Osteoblast (primary cell): Measurements from ENCODE around the gene SMARCA4. TPM values are rescaled to one million over a fixed set of nuclear protein-coding genes. Genes with fewer than 3 reads are reported as not detected.
"Not testable (repeated sequence)": the region's sequence is repeated elsewhere in the genome, so short reads cannot be mapped to it uniquely, and the experiment has no call there.

Experiments used
- DNase-seq: peaks from one replicate; pipeline ENCODE4 v3.0.0; 2011; ENCODE audit warnings: low spot score, mixed read lengths; ENCODE audit not compliant: insufficient read length; ENCODE audit errors: missing footprints
- H2AFZ ChIP-seq: 2 replicates; pipeline ENCODE4 v1.6.0; 2011; ENCODE audit warnings: mild to moderate bottlenecking, low read length
- H3K27ac ChIP-seq: 2 replicates; pipeline ENCODE4 v1.5.1; 2011; ENCODE audit warnings: mild to moderate bottlenecking, low read depth, low read length, moderate library complexity
- H3K27me3 ChIP-seq: 2 replicates; pipeline ENCODE4 v1.6.0; 2012; ENCODE audit warnings: mild to moderate bottlenecking, control low read depth, inconsistent platforms, low read length, moderate library complexity; ENCODE audit not compliant: insufficient read depth
- H3K36me3 ChIP-seq: 2 replicates; pipeline ENCODE4 v1.5.1; 2011; ENCODE audit warnings: mild to moderate bottlenecking, low read length, control low read depth, moderate library complexity; ENCODE audit not compliant: insufficient read depth
- H3K4me1 ChIP-seq: 2 replicates; pipeline ENCODE4 v1.5.1; 2011; ENCODE audit warnings: mild to moderate bottlenecking, low read length, control low read depth, moderate library complexity; ENCODE audit not compliant: insufficient read depth
- H3K4me2 ChIP-seq: 2 replicates; pipeline ENCODE4 v1.6.0; 2011; ENCODE audit warnings: mild to moderate bottlenecking, low read length; ENCODE audit not compliant: insufficient read depth
- H3K4me3 ChIP-seq: fragments of 200-600 bp; sonication (generic); 3 replicates; pipeline ENCODE4 v1.5.1; 2012; ENCODE audit warnings: mild to moderate bottlenecking, low read length, inconsistent platforms; ENCODE audit not compliant: insufficient read depth
- H3K79me2 ChIP-seq: 2 replicates; pipeline ENCODE4 v1.6.0; 2012; ENCODE audit warnings: mild to moderate bottlenecking, low read length, control low read depth, inconsistent platforms; ENCODE audit not compliant: insufficient read depth
- H3K9me3 ChIP-seq: 2 replicates; pipeline ENCODE4 v1.5.1; 2011; ENCODE audit warnings: low read depth, low read length, control low read depth
- H4K20me1 ChIP-seq: 2 replicates; pipeline ENCODE4 v1.6.0; 2012; ENCODE audit warnings: mild to moderate bottlenecking, low read length, control low read depth; ENCODE audit not compliant: insufficient read depth
- total RNA-seq: library from RNA; depleted of rRNA; stranded (reverse); fragments of >200 nt; gene quantifications from 2 replicates; pipeline ENCODE4 v1.2.3, GENCODE V29; 2012
- TF ChIP-seq, protein P1 (sequence below): IDR thresholded peaks from 2 replicates; pipeline ENCODE4 v1.5.1; 2011; ENCODE audit warnings: mild to moderate bottlenecking, low read depth, low read length, moderate library complexity; ENCODE audit errors: extremely low read depth

The SMARCA4 gene
- total RNA-seq, 1 donor: 52.8 TPM

DNA sequence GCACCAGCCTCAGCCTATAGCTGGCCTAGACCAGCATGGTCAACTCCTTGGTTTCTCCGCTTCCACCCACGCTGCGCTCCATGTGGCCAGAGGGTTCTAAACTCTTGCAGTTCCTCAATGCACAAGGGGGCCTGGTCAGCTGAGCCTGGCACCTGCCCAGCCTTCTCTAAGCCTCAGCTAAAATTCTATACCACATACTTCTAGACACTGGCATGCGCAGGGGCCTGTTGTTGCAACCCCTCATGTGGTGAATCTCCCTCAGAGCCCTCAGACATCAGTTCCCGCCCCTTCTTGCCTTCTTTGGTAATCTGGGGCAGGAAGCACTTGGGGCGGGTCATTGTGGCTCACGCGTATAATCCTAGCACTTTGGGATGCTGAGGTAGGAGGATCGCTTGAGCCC lies 108.7 kb downstream of the SMARCA4 start:
- Histone ChIP-seq H3K4me2 (no peak overlapping the region), H2AFZ (no peak overlapping the region), H3K4me3 (no peak overlapping the region), H3K27me3 (no peaks in the 10 kb centered on the region), H3K27ac (no peak overlapping the region), H3K4me1 (peaks cover 4% of the 10 kb centered on the region), H3K9me3 (peaks cover 3% of the 10 kb centered on the region), H3K79me2 (no peaks in the 10 kb centered on the region), H4K20me1 (no peaks in the 10 kb centered on the region), H3K36me3 (peaks cover 18% of the 10 kb centered on the region)
- TF ChIP-seq, protein P1, sequence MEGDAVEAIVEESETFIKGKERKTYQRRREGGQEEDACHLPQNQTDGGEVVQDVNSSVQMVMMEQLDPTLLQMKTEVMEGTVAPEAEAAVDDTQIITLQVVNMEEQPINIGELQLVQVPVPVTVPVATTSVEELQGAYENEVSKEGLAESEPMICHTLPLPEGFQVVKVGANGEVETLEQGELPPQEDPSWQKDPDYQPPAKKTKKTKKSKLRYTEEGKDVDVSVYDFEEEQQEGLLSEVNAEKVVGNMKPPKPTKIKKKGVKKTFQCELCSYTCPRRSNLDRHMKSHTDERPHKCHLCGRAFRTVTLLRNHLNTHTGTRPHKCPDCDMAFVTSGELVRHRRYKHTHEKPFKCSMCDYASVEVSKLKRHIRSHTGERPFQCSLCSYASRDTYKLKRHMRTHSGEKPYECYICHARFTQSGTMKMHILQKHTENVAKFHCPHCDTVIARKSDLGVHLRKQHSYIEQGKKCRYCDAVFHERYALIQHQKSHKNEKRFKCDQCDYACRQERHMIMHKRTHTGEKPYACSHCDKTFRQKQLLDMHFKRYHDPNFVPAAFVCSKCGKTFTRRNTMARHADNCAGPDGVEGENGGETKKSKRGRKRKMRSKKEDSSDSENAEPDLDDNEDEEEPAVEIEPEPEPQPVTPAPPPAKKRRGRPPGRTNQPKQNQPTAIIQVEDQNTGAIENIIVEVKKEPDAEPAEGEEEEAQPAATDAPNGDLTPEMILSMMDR: no peak
- no peak for DNase-seq

DNA sequence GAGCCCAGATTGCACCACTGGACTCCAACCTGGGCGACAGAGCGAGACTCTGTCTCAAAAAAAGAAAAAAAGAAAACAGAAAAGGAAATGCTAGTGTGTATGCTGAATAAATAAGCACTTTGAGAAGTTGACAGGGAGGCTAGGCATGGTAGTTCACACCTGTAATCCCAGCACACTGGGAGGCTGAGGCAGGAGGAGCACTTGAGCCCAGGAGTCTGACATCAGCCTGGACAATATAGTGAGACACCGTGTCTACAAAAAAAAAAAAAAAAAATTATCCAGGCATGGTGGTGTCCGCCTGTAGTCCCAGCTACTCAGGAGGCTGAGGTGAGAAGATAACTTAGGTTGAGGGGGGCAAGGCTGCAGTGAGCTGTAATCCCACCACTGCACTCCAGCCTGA lies 109.3 kb downstream of the SMARCA4 start:
- Histone ChIP-seq H3K27me3 (no peaks in the 10 kb centered on the region), H3K9me3 (peaks cover 3% of the 10 kb centered on the region), H3K4me3 (no peak overlapping the region), H3K4me2 (no peak overlapping the region), H3K27ac (no peak overlapping the region), H4K20me1 (no peaks in the 10 kb centered on the region), H2AFZ (no peak overlapping the region), H3K36me3 (peaks cover 14% of the 10 kb centered on the region), H3K79me2 (no peaks in the 10 kb centered on the region), H3K4me1 (no peaks in the 10 kb centered on the region)
- TF ChIP-seq, protein P1: no peak
- no peak for DNase-seq

DNA sequence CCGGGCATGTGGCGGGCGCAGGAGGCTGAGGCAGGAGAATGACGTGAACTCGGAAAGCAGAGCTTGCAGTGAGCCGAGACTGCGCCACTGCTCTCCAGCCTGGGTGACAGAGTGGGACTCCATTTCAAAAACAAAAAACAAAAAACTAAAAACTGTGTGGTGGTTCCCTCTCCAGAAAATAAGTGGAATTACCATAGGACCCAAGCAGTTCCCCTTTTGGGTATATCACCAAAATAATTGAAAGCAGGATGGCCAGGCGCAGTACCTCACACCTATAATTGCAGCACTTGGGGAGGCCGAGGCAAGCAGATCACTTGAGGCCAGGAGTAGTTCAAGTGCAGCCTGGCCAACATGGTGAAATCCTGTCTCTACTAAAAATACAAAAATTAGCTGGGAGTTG lies 112.7 kb downstream of the SMARCA4 start:
- Histone ChIP-seq H4K20me1 (no peaks in the 10 kb centered on the region), H3K79me2 (no peaks in the 10 kb centered on the region), H3K4me2 (no peak overlapping the region), H2AFZ (no peak overlapping the region), H3K27me3 (no peaks in the 10 kb centered on the region), H3K4me3 (no peak overlapping the region), H3K9me3 (no peaks in the 10 kb centered on the region), H3K36me3 (no peaks in the 10 kb centered on the region), H3K4me1 (no peaks in the 10 kb centered on the region), H3K27ac (no peak overlapping the region)
- no peak for DNase-seq
- TF ChIP-seq, protein P1: no peak

DNA sequence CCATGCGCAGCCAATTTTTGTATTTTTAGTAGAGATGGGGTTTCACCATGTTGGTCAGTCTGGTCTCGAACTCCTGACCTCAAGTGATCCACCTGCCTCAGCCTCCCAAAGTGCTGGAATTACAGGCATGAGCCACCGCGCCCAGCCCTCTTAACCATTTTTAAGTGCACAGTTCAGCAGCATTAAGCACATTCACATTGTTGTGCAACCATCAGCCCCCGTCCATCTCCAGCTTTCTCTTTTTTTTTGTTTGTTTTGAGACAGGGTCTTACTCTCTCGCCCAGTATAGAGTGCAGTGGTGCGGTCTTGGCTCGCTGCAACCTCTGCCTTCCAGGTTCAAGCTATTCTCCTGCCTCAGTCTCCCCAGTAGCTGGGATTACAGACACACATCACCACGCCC lies 116.0 kb downstream of the SMARCA4 start:
- not testable (repeated sequence) for H3K27ac ChIP-seq, H2AFZ ChIP-seq, H3K4me1 ChIP-seq, DNase-seq, H3K36me3 ChIP-seq, H3K4me2 ChIP-seq, H3K9me3 ChIP-seq, H3K27me3 ChIP-seq, H4K20me1 ChIP-seq, H3K79me2 ChIP-seq, H3K4me3 ChIP-seq
